ENCODE results near the gene SPG21.

SPG21 gene

GRCh38 chr15:64947211-64947610 is 42.5 kb downstream of the SPG21 start:
- no peak for TF ChIP-seq CTCF (IDR thresholded peaks at IDR 0.05; ENCODE audit: low read depth, low read length)
- H3K4me3 ChIP-seq (replicated peaks in 1 of 2; ENCODE audit: low read depth in 2 of 2, low read length in 2 of 2), result no peak overlapping the region
- DNase-seq (ENCODE audit: low read depth in 2 of 2), result no peak

GRCh38 chr15:64944961-64945360 is 44.8 kb downstream of the SPG21 start:
- no peak overlapping the region for H3K4me3 ChIP-seq (replicated peaks in 1 of 2; ENCODE audit: low read depth in 2 of 2, low read length in 2 of 2)
- no peak for DNase-seq (ENCODE audit: low read depth in 2 of 2)
- no peak for TF ChIP-seq CTCF (IDR thresholded peaks at IDR 0.05; ENCODE audit: low read depth, low read length)

- no peak overlapping the region for H3K4me3 ChIP-seq (replicated peaks in 1 of 2; ENCODE audit: low read depth in 2 of 2, low read length in 2 of 2)
- no peak for TF ChIP-seq CTCF (IDR thresholded peaks at IDR 0.05; ENCODE audit: low read depth, low read length)
- DNase-seq (ENCODE audit: low read depth in 2 of 2), result no peak
These were observed 46.0 kb downstream of the SPG21 start for GRCh38 chr15:64943512-64944225.

- no peak for TF ChIP-seq CTCF (IDR thresholded peaks at IDR 0.05; ENCODE audit: low read depth, low read length)
- DNase-seq (ENCODE audit: low read depth in 2 of 2), result no peak
- no peak overlapping the region for H3K4me3 ChIP-seq (replicated peaks in 1 of 2; ENCODE audit: low read depth in 2 of 2, low read length in 2 of 2)
These were observed 47.4 kb downstream of the SPG21 start for GRCh38 chr15:64942356-64942755.

GRCh38 chr15:64938192-64938591 is 51.5 kb downstream of the SPG21 start:
- no peak overlapping the region for H3K4me3 ChIP-seq (replicated peaks in 1 of 2; ENCODE audit: low read depth in 2 of 2, low read length in 2 of 2)
- TF ChIP-seq CTCF (IDR thresholded peaks at IDR 0.05; ENCODE audit: low read depth, low read length), result no peak
- DNase-seq (ENCODE audit: low read depth in 2 of 2), result peak; percentile 23 to 35

GRCh38 chr15:64934023-64934422 is 55.7 kb downstream of the SPG21 start:
- no peak for DNase-seq (ENCODE audit: low read depth in 2 of 2)
- no peak for TF ChIP-seq CTCF (IDR thresholded peaks at IDR 0.05; ENCODE audit: low read depth, low read length)
- no peak overlapping the region for H3K4me3 ChIP-seq (replicated peaks in 1 of 2; ENCODE audit: low read depth in 2 of 2, low read length in 2 of 2)

GRCh38 chr15:64931381-64931780 is 58.3 kb downstream of the SPG21 start:
- no peak for TF ChIP-seq CTCF (IDR thresholded peaks at IDR 0.05; ENCODE audit: low read depth, low read length)
- H3K4me3 ChIP-seq (replicated peaks in 1 of 2; ENCODE audit: low read depth in 2 of 2, low read length in 2 of 2), result no peak overlapping the region
- DNase-seq (ENCODE audit: low read depth in 2 of 2), result no peak

Measured in cardiac fibroblast (primary cell).